ENCODE data around the gene DMD.

DMD gene

DNA sequence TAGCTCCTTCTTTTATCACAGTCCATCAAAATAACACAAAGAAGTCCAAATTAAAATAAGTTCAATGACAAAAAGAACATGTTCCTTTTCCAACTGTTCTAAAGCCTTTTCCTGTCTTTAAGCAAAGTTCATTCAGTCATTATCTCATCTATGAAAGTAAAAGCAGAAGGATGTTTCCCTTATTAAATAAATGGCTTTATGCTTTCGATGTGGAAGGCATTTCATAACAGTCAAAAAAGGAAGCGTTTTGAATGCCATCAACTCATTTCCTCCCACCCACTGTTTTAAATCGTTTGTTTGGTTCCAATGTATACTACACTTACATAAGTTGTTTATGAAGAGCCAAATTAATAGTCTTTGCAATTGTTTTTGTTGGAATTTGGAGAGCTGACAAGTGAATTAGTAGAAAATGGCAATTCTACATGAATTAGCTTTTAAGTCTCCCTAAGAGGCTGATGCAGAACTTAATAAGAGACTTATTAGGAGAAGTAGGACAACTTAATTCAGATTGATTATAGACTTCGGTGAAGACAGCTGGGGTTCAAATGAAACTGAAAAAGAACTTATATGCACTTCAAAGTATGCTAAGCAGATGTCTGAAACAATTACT lies 1746.9 kb downstream of the DMD start:
- DNase-seq (no peak), ATAC-seq (replicated peaks) (no peak)
- Mint-ChIP-seq H3K27me3 (no peaks in the 10 kb centered on the region), H3K27ac (no peak overlapping the region), H3K4me1 (no peaks in the 10 kb centered on the region), H3K36me3 (no peaks in the 10 kb centered on the region), H3K9me3 (peaks cover 0 to 9% of the 10 kb centered on the region in 2 donors), H3K4me3 (no peak overlapping the region)

DNA sequence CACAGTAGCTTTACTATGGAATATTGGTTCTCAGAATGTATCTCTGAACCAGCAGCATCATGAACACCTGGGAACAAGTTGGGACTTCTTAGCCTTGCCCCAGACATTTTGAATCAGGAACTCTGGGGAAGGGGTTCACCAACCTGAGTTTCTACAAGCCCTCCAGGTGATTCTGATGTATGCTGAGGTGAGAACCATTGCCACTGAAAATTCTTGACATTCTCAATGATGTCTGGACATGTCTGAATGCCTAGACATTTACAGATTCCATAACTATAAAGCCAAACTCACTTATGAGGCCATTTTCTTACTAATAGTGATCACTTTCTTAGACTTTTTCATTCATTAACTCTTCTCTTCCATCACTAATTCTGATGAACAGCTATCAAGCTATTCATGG lies 1750.1 kb downstream of the DMD start:
- H3K36me3 Mint-ChIP-seq: no peaks in the 10 kb centered on the region
- H3K4me1 Mint-ChIP-seq: no peaks in the 10 kb centered on the region
- no peak overlapping the region for H3K27ac Mint-ChIP-seq
- no peak overlapping the region for H3K4me3 Mint-ChIP-seq
- H3K9me3 Mint-ChIP-seq: peaks cover 0 to 4% of the 10 kb centered on the region in 2 donors
- H3K27me3 Mint-ChIP-seq: no peaks in the 10 kb centered on the region
- no peak for DNase-seq
- ATAC-seq (replicated peaks): no peak

- Mint-ChIP-seq H3K4me1 (no peaks in the 10 kb centered on the region), H3K9me3 (no peaks in the 10 kb centered on the region), H3K4me3 (no peak overlapping the region), H3K27me3 (no peaks in the 10 kb centered on the region), H3K27ac (no peak overlapping the region), H3K36me3 (no peaks in the 10 kb centered on the region)
- no peak for ATAC-seq (replicated peaks)
- DNase-seq: no peak
Observed at GRCh38 chrX:31459361-31459760, 1752.0 kb downstream of the DMD start.

DNA sequence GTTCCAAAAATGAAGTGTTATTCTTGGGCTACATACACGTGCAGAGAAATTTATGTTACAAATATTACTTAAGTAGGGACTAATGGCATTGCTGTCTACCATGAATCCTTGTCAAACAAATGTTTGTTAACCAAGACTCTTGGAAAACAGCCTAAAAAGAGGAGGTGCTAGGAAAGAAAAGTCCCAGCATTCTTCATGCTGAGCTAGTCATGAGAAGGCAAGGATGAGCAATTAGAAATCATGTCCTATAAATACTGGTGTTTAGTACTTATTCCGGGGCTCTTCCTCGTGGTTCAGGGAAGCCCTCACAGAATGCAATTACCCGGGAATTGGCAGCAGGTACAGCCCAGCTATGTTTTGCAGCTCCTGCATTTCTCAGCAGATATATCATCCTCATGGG lies 1761.4 kb downstream of the DMD start:
- Mint-ChIP-seq H3K36me3 (no peaks in the 10 kb centered on the region), H3K4me1 (peaks cover 0 to 2% of the 10 kb centered on the region in 2 donors), H3K4me3 (no peak overlapping the region), H3K27me3 (no peaks in the 10 kb centered on the region), H3K9me3 (peaks cover 3 to 6% of the 10 kb centered on the region in 2 donors), H3K27ac (no peak overlapping the region)
- DNase-seq: no peak
- ATAC-seq (replicated peaks): no peak

DNA sequence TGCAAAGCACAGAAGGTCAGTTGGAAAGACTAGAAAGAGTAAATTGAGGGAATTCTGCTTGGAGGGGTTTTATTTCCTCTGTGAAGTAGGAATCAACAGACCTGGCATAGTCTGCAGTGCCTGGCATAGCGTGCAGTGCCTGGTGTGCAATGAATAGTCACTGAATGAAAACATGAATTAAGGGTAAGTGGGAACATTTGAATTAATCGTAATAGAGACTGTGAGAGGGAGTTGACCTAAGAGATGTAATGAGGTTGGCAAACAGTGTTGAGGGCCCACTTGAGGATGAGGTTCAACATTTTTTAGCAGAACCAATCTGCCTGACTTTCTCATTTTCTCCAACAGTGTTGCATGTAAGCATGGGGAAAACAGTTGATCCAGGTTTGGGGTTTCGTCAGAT lies 1762.3 kb downstream of the DMD start:
- ATAC-seq (replicated peaks) (no peak), DNase-seq (no peak)
- H3K27ac Mint-ChIP-seq: no peak overlapping the region
- no peaks in the 10 kb centered on the region for H3K36me3 Mint-ChIP-seq
- H3K4me1 Mint-ChIP-seq: peaks cover 0 to 2% of the 10 kb centered on the region in 2 donors
- H3K4me3 Mint-ChIP-seq: no peak overlapping the region
- H3K9me3 Mint-ChIP-seq: peaks cover 3 to 6% of the 10 kb centered on the region in 2 donors
- H3K27me3 Mint-ChIP-seq: no peaks in the 10 kb centered on the region

DNA sequence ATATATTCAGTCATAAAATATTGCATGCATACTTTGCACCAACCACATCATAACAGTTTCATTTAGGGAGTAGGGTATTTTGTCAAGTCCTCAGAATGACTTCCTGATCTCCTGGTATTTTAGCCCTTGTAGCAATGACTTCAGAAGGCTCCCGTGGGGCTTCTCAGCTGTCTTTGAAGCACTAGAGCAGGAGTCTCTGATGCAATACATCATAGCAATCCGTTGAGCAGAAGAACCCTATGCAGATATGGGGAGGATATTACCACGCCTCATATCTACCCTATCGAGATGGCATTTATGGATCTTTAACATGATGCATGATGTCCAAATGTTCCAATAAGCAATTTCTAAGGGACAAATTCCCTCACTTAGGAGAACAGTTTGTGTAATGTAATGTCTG lies 1765.8 kb downstream of the DMD start:
- H3K27me3 Mint-ChIP-seq: peaks cover 0 to 4% of the 10 kb centered on the region in 2 donors
- DNase-seq: no peak
- no peak overlapping the region for H3K27ac Mint-ChIP-seq
- no peaks in the 10 kb centered on the region for H3K36me3 Mint-ChIP-seq
- no peaks in the 10 kb centered on the region for H3K9me3 Mint-ChIP-seq
- H3K4me1 Mint-ChIP-seq: peaks cover 0 to 2% of the 10 kb centered on the region in 2 donors
- no peak for ATAC-seq (replicated peaks)
- H3K4me3 Mint-ChIP-seq: no peak overlapping the region

DNA sequence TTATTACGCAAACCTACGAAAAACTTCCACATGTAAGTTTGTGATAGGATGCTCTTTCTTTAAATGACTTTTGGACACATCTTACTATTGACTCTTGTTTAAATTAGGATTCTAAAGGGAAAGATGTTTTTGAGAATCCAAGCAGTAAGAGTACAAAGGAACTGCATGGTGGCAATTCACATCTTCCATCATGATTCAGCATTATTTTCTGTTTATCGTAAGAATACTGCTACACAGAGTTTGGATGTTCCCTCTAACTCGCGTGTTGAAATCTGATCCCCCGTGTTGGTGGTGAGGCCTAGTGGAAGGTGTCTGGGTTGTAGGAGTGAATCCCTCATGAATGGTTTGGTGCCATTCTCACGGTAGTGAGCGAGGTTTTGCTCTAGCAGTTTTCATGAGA lies 1767.7 kb downstream of the DMD start:
- Mint-ChIP-seq H3K4me1 (no peaks in the 10 kb centered on the region), H3K9me3 (no peaks in the 10 kb centered on the region), H3K27ac (no peak overlapping the region), H3K4me3 (no peak overlapping the region), H3K36me3 (no peaks in the 10 kb centered on the region), H3K27me3 (peaks cover 0 to 4% of the 10 kb centered on the region in 2 donors)
- DNase-seq (no peak), ATAC-seq (replicated peaks) (no peak)

DNA sequence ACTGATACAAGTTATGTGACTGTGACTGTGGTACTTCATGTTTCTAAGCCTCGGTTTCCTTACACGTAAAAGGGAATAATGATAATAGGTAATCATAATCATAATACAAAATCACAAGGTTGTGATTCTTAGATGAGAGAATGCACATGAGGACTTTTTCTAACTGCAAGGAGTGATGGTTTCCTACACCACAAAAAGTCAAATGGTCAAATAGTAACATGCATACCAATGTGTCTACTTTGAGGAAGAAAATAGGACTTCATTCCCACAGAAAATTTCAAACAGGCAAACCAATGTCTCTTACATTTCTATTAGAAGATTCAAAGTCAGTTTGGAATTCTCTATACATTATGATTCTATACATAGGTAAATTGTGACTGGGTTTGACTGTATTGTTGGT lies 1770.8 kb downstream of the DMD start:
- Mint-ChIP-seq H3K27me3 (peaks cover 0 to 7% of the 10 kb centered on the region in 2 donors), H3K4me3 (no peak overlapping the region), H3K36me3 (no peaks in the 10 kb centered on the region), H3K4me1 (no peaks in the 10 kb centered on the region), H3K27ac (no peak overlapping the region), H3K9me3 (no peaks in the 10 kb centered on the region)
- ATAC-seq (replicated peaks) (no peak), DNase-seq (no peak)

- H3K27me3 Mint-ChIP-seq: peaks cover 0 to 4% of the 10 kb centered on the region in 2 donors
- no peaks in the 10 kb centered on the region for H3K4me1 Mint-ChIP-seq
- H3K27ac Mint-ChIP-seq: no peak overlapping the region
- no peaks in the 10 kb centered on the region for H3K36me3 Mint-ChIP-seq
- no peak overlapping the region for H3K4me3 Mint-ChIP-seq
- DNase-seq (no peak), ATAC-seq (replicated peaks) (no peak)
- H3K9me3 Mint-ChIP-seq: no peaks in the 10 kb centered on the region
Observed at GRCh38 chrX:31436424-31436823, 1774.9 kb downstream of the DMD start.

DNA sequence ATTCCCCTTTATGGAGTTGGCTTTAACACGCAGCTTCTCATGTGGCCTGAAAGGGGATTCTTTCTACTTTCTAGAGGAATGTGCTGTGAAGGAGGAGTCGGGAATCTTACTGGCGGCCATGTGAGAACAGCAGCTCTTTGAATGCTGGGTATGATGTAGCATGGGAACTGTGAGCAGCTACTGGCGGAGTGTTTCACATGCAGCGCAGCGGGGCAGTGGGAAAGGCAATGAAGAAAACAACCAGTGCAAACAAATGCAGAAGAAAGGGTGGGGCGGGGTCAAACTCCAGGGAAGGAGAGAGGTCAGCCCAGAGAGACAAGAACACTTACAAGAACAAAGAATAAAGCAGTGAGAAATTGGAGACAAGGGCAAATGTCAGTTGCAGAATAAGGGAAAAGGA lies 1775.8 kb downstream of the DMD start:
- Mint-ChIP-seq H3K27ac (no peak overlapping the region), H3K36me3 (no peaks in the 10 kb centered on the region), H3K27me3 (peaks cover 0 to 4% of the 10 kb centered on the region in 2 donors), H3K9me3 (no peaks in the 10 kb centered on the region), H3K4me3 (no peak overlapping the region), H3K4me1 (no peaks in the 10 kb centered on the region)
- DNase-seq (no peak), ATAC-seq (replicated peaks) (no peak)

DNA sequence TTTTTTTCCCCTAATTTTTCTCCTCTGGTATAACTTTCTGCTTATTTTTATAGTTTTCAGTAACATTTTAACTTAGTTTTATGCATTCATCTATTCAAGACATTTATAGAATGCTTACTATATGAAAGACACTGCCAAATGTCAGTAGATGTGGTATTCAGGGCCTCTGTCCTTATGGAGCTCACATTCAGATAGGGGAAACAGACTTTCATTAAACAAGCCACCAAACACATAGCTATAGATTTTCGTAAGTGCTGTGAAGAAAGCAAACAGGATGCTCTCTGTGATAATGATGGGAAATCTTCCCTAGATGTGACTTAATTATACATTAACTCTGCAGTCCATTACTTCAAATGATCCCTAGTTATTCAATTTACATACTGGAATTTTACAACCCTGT lies 1777.5 kb downstream of the DMD start:
- H3K4me3 Mint-ChIP-seq: no peak overlapping the region
- no peaks in the 10 kb centered on the region for H3K9me3 Mint-ChIP-seq
- H3K27ac Mint-ChIP-seq: no peak overlapping the region
- H3K36me3 Mint-ChIP-seq: no peaks in the 10 kb centered on the region
- ATAC-seq (replicated peaks) (no peak), DNase-seq (no peak)
- H3K27me3 Mint-ChIP-seq: peaks cover 0 to 4% of the 10 kb centered on the region in 2 donors
- no peaks in the 10 kb centered on the region for H3K4me1 Mint-ChIP-seq

- Mint-ChIP-seq H3K27me3 (peaks cover 0 to 4% of the 10 kb centered on the region in 2 donors), H3K36me3 (no peaks in the 10 kb centered on the region), H3K4me3 (no peak overlapping the region), H3K27ac (no peak overlapping the region), H3K4me1 (no peaks in the 10 kb centered on the region), H3K9me3 (no peaks in the 10 kb centered on the region)
- ATAC-seq (replicated peaks): no peak
- no peak for DNase-seq
Observed at GRCh38 chrX:31429915-31430314, 1781.4 kb downstream of the DMD start.

DNA sequence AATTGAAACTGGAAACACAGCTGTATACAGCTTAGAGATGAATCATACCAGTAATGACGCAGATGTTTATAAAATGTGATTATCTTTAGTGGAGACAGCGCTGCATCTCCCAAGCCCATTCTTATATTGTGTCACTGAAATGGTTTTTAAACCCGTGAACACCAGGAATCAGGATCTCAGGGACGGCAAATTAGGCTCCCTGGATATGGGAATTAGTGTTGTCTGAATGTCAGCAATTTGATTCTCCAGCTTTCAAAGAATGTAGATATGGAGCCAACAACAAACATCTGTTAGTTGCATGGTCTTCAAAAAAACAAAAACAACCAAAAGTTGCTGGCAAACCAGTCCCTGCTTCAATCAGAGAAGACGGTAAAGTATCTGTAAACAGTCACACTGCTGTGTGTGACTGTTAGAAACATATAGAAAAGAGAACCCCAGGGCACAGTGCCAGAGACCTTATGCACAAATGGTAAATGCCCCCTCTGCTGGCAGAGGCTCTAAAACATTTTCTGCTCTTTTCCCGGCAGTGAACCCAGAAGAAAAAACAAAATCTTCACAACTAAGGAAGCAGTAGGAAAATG lies 1787.7 kb downstream of the DMD start:
- no peak overlapping the region for H3K4me3 Mint-ChIP-seq
- H3K36me3 Mint-ChIP-seq: no peaks in the 10 kb centered on the region
- H3K27me3 Mint-ChIP-seq: peaks cover 0 to 4% of the 10 kb centered on the region in 2 donors
- H3K9me3 Mint-ChIP-seq: peaks cover 0 to 5% of the 10 kb centered on the region in 2 donors
- H3K4me1 Mint-ChIP-seq: peaks cover 0 to 1% of the 10 kb centered on the region in 2 donors
- DNase-seq (no peak), ATAC-seq (replicated peaks) (no peak)
- no peak overlapping the region for H3K27ac Mint-ChIP-seq

DNA sequence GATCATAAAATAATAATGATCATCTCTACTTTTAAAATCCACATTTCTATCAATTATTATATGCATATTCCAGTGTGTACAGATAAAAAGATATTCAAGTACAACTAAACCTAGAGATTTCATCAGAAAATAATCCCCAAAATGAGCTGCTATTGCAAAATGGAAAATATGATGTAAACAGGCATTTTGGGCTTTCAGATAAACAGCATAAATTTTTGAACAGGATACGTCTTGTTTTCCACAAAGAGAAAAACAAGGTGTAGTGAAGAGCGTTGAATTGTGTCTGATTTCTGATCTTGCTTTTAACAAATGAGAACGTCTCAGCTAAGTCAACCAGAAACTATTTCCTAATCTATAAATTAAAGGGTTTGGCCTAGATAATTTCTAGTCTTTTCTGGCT lies 1789.9 kb downstream of the DMD start:
- peaks cover 0 to 5% of the 10 kb centered on the region in 2 donors for H3K9me3 Mint-ChIP-seq
- H3K4me3 Mint-ChIP-seq: no peak overlapping the region
- ATAC-seq (replicated peaks) (no peak), DNase-seq (no peak)
- no peaks in the 10 kb centered on the region for H3K36me3 Mint-ChIP-seq
- H3K27ac Mint-ChIP-seq: no peak overlapping the region
- peaks cover 0 to 1% of the 10 kb centered on the region in 2 donors for H3K4me1 Mint-ChIP-seq
- H3K27me3 Mint-ChIP-seq: no peaks in the 10 kb centered on the region

DNA sequence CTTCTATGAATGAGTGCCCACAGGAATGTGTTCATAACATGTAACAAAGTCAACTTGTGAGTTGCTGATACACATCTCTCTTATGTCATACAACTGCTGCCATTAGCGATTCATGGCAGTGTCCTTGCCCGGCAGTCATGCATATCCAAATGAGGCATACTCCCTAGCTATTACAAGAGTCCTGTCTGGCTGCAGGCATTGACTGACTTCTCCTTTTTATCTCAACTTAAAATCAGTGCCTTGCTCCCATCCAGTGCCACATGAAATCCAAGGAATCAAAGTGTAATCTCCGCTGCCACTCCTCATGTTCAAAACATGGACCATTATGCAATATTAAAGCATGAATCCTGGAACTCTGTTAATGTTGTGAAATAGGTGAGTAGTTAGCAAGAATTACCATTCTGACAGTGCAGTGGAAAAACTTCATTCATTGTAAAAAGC lies 1790.6 kb downstream of the DMD start:
- Mint-ChIP-seq H3K27ac (no peak overlapping the region), H3K4me3 (no peak overlapping the region), H3K36me3 (no peaks in the 10 kb centered on the region), H3K27me3 (no peaks in the 10 kb centered on the region), H3K4me1 (peaks cover 0 to 1% of the 10 kb centered on the region in 2 donors), H3K9me3 (peaks cover 0 to 5% of the 10 kb centered on the region in 2 donors)
- ATAC-seq (replicated peaks) (peak; percentile 5 to 51), DNase-seq (no peak)

All from stimulated activated naive B cell treated with anti-CD40 and anti-IgM and Interleukin-4, amounts not matched to agents 10 μg/mL and 1 μg/mL and 100 μg/mL, for 72 hours (primary cell).